ENCODE data around the gene GNG4.

DNA sequence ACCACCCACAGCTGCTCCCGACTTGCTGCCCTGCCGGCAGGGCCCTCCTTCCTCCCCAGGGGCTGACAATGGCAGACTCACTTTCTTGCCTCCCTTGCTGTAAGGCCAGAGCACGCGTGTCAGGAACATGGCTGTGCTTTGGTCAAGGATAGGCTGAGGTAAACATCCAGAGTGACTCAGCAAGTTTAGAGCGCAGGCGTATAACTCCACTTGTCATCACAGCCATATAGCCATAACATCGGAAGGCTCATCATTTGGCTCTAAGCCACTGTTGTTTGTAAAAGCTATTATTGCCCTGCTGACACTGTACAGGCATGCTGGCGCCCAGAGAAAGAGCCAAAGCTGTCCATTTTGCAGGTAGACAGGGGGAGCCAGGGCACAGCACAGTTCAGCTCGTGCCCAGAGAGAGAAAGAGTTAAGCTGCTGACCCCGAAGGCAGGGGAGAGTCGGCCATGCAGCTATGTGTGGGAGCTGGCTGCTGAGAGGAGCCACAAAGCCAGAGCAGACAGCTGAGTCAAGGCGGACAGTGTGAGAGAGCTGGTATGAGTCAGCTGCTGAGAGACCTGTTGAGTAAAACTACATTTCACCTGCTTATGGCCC lies 60.6 kb downstream of the GNG4 start:
- TF ChIP-seq, protein P1, sequence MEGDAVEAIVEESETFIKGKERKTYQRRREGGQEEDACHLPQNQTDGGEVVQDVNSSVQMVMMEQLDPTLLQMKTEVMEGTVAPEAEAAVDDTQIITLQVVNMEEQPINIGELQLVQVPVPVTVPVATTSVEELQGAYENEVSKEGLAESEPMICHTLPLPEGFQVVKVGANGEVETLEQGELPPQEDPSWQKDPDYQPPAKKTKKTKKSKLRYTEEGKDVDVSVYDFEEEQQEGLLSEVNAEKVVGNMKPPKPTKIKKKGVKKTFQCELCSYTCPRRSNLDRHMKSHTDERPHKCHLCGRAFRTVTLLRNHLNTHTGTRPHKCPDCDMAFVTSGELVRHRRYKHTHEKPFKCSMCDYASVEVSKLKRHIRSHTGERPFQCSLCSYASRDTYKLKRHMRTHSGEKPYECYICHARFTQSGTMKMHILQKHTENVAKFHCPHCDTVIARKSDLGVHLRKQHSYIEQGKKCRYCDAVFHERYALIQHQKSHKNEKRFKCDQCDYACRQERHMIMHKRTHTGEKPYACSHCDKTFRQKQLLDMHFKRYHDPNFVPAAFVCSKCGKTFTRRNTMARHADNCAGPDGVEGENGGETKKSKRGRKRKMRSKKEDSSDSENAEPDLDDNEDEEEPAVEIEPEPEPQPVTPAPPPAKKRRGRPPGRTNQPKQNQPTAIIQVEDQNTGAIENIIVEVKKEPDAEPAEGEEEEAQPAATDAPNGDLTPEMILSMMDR (IDR thresholded peaks at IDR 0.05), result no peak
- TF ChIP-seq POLR2AphosphoS5 (IDR thresholded peaks at IDR 0.05), result no peak
- no peak for TF ChIP-seq POLR2A (IDR thresholded peaks at IDR 0.05)
